ENCODE results near the gene DYNC2H1. TPM values are rescaled to one million over a fixed set of nuclear protein-coding genes. Genes with fewer than 3 reads are reported as not detected.

DYNC2H1 gene
- total RNA-seq, 1 experiment from 2014 or later: 17.2 TPM

- TF ChIP-seq ATF2 (CRISPR knock-in tag; IDR thresholded peaks at IDR 0.05; ENCODE audit: borderline replicate concordance, low read depth): no peak
- TF ChIP-seq MYBL2 (CRISPR knock-in tag; IDR thresholded peaks at IDR 0.05): no peak
- no peak for TF ChIP-seq ZNF425 (CRISPR knock-in tag; conservative IDR thresholded peaks at IDR 0.05)
- TF ChIP-seq MXD4 (CRISPR knock-in tag; IDR thresholded peaks at IDR 0.05; ENCODE audit: borderline replicate concordance): no peak
- no peak for TF ChIP-seq ZNF423 (CRISPR knock-in tag; IDR thresholded peaks at IDR 0.05)
- no peak for TF ChIP-seq JUN (CRISPR knock-in tag; IDR thresholded peaks at IDR 0.05)
- no peak for TF ChIP-seq E2F5 (CRISPR knock-in tag; IDR thresholded peaks at IDR 0.05)
- no peak for TF ChIP-seq SOX15 (CRISPR knock-in tag; IDR thresholded peaks at IDR 0.05)
- TF ChIP-seq FOXJ3 (CRISPR knock-in tag; IDR thresholded peaks at IDR 0.05; ENCODE audit: borderline replicate concordance): no peak
- TF ChIP-seq ETV6 (CRISPR knock-in tag; IDR thresholded peaks at IDR 0.05): no peak
- no peak for TF ChIP-seq ZNF232 (CRISPR knock-in tag; IDR thresholded peaks at IDR 0.05)
- no peak for TF ChIP-seq ZNF671 (CRISPR knock-in tag; IDR thresholded peaks at IDR 0.05)
- Mint-ChIP-seq H3K4me1 (peaks cover 19% of the 10 kb centered on the region), H3K4me3 (no peak overlapping the region), H3K27ac (peak overlapping the region; percentile 86), H3K9me3 (no peaks in the 10 kb centered on the region), H3K27me3 (ENCODE audit: low read depth) (no peaks in the 10 kb centered on the region), H3K36me3 (peaks cover 48% of the 10 kb centered on the region)
- DNase-seq (ENCODE audit: low spot score) (no peak), ATAC-seq (no peak)
- CTCF ChIA-PET: no interaction called here
- POLR2A ChIA-PET: no interaction called here
Observed at GRCh38 chr11:103071008-103071407, 38.2 kb upstream of the DYNC2H1 start.

- peak overlapping the region; percentile 53; the same call in 1 of the 2 replicates for H3K27ac Mint-ChIP-seq
- H3K36me3 Mint-ChIP-seq: peaks cover 76% of the 10 kb centered on the region
- no peak overlapping the region for H3K4me3 Mint-ChIP-seq
- no peaks in the 10 kb centered on the region for H3K9me3 Mint-ChIP-seq
- no peaks in the 10 kb centered on the region for H3K27me3 Mint-ChIP-seq (ENCODE audit: low read depth)
- DNase-seq (ENCODE audit: low spot score): no peak
- POLR2A ChIA-PET: no interaction called here
- ATAC-seq: no peak
- no peaks in the 10 kb centered on the region; the same call in 1 of the 2 replicates for H3K4me1 Mint-ChIP-seq
- TF ChIP-seq ATF6 (CRISPR knock-in tag; IDR thresholded peaks at IDR 0.05) (no peak), TEAD4 (CRISPR knock-in tag; IDR thresholded peaks at IDR 0.05) (no peak), ZNF423 (CRISPR knock-in tag; IDR thresholded peaks at IDR 0.05) (no peak), ZNF532 (CRISPR knock-in tag; IDR thresholded peaks at IDR 0.05; ENCODE audit: borderline replicate concordance) (no peak), SMAD4 (CRISPR knock-in tag; IDR thresholded peaks at IDR 0.05) (no peak)
- CTCF ChIA-PET: no interaction called here
Observed at GRCh38 chr11:103076361-103076760, 32.9 kb upstream of the DYNC2H1 start.

All from WTC11 (cell line).